Measurements from ENCODE around the gene AXIN2. TPM values are rescaled to one million over a fixed set of nuclear protein-coding genes. Genes with fewer than 3 reads are reported as not detected.

AXIN2 gene
- total RNA-seq, 4 donors from 2014 or later: 8.2 to 65.1 (median 42.0) TPM

DNA sequence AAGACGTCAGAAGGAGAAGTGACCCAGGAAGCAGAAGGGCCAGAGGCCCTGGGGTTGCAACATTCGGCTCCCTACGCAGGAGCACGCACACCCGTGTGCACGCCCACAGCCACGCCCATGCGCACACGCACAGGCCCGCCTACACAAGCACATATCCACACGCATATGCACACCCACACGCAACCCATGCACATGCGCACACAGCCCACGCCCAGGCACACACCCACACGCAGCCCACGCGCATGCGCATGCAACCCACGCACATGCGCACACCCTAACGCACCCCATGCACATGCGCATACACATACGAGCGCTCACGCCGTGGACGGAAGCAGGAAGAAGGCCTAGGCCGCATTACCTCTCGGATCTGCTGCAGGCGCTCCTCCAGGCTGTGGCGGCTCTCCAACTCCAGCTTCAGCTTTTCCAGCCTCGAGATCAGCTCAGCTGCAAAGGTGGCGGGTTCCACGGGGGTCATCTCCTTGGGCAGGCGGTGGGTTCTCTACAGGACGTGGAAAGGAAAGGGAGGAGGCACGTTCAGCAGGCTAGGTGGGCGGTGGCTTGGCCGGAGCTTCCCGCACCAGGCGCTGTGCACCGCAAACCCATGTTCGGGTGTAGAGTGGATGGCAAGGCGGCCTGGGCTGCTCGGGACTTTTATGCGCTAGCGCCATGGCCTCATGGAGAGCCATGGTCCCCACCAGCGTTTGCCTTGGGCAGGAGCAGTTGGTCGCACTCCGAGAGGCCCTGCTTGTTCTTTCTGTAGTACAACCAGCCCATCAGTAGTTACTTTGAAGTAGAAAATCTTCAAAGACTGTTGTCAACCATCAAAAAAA lies 23.4 kb downstream of the AXIN2 start:
- H3K4me1 ChIP-seq: peaks cover 0 to 6% of the 10 kb centered on the region in 2 donors
- TF ChIP-seq, protein P1, sequence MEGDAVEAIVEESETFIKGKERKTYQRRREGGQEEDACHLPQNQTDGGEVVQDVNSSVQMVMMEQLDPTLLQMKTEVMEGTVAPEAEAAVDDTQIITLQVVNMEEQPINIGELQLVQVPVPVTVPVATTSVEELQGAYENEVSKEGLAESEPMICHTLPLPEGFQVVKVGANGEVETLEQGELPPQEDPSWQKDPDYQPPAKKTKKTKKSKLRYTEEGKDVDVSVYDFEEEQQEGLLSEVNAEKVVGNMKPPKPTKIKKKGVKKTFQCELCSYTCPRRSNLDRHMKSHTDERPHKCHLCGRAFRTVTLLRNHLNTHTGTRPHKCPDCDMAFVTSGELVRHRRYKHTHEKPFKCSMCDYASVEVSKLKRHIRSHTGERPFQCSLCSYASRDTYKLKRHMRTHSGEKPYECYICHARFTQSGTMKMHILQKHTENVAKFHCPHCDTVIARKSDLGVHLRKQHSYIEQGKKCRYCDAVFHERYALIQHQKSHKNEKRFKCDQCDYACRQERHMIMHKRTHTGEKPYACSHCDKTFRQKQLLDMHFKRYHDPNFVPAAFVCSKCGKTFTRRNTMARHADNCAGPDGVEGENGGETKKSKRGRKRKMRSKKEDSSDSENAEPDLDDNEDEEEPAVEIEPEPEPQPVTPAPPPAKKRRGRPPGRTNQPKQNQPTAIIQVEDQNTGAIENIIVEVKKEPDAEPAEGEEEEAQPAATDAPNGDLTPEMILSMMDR (IDR thresholded peaks at IDR 0.05): no peak
- TF ChIP-seq POLR2A (IDR thresholded peaks at IDR 0.05): no peak
- peak overlapping the region in 1 of 2 donors; percentile 16 for H3K27ac ChIP-seq
- intact Hi-C loops (cut with DNase I; ENCODE audit: low total_unique reads): no loop called here
- DNase-seq: no peak
- H3K36me3 ChIP-seq: no peaks in the 10 kb centered on the region
- H3K9me3 ChIP-seq: no peaks in the 10 kb centered on the region
- no peak overlapping the region for H3K4me3 ChIP-seq
- no peaks in the 10 kb centered on the region for H3K27me3 ChIP-seq

DNA sequence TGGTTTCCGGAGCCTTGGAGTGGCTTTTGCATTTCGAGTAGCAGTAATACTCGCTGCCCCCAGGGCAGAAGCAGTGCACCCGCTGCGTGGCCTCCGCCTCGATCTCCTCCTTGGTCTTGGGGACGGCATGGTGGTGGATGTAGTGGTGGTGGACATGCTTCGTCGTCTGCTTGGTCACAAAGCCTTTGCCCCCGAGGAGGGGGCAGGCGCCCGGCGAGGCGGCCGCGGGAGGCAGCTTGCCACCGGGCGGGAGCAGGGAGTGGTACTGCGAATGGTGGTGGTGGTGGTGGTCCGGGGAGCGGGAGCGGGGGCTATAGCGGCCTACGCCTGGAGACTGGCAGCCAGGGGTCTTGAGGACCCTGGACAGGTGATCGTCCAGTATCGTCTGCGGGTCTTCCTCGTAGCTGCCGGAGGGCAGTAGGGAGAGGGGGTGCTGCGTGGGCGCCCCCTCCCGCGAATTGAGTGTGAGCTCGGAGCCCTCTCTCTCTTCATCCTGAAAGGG lies 24.1 kb downstream of the AXIN2 start:
- peaks cover 0 to 12% of the 10 kb centered on the region in 2 donors for H3K4me1 ChIP-seq
- H3K27ac ChIP-seq: no peak overlapping the region
- no peaks in the 10 kb centered on the region for H3K27me3 ChIP-seq
- H3K9me3 ChIP-seq: no peaks in the 10 kb centered on the region
- H3K4me3 ChIP-seq: no peak overlapping the region
- intact Hi-C loops (cut with DNase I; ENCODE audit: low total_unique reads): no loop called here
- no peak for DNase-seq
- TF ChIP-seq, protein P1 (IDR thresholded peaks at IDR 0.05): no peak
- TF ChIP-seq POLR2A (IDR thresholded peaks at IDR 0.05): no peak
- H3K36me3 ChIP-seq: no peaks in the 10 kb centered on the region

DNA sequence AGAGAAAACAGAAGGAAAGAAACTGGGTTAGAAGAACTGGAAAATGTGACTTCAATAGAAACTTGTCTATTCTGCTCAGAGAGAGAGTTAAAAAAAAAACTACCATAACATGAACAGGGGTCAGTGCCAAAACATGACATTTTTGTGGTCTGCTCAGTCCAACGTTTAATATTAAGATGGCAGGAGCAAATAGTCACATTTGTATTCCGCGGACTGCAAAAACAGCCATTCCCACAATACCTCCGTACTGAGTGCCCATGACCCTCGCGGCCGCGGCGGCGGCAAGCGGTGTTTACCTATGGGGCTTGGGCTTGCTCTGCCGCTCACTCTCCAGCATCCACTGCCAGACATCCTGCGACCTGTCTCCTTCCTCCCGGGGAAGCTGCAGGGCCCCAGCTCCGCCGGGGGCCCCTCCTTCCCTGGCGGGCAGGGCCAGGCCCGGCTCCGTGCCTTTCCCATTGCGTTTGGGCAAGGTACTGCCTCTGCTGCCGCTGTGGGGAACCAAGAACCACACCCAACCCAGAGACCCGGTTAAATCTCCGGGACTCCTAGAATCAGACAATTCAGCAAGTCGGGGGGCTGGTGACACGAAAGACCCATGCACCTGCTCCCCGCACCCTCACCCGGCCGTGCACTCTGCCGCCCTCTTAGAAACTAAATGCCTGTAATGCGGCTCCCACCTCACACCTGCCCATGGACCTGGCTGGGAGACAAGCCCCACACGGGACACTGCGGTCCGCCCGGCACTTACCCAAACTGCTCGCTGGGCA lies 24.7 kb downstream of the AXIN2 start:
- peaks cover 0 to 13% of the 10 kb centered on the region in 2 donors for H3K4me1 ChIP-seq
- intact Hi-C loops (cut with DNase I; ENCODE audit: low total_unique reads): no loop called here
- H3K27ac ChIP-seq: peak overlapping the region in 1 of 2 donors; percentile 36
- no peak for DNase-seq
- H3K36me3 ChIP-seq: no peaks in the 10 kb centered on the region
- H3K27me3 ChIP-seq: no peaks in the 10 kb centered on the region
- TF ChIP-seq POLR2A (IDR thresholded peaks at IDR 0.05): no peak
- TF ChIP-seq, protein P1 (IDR thresholded peaks at IDR 0.05): no peak
- H3K9me3 ChIP-seq: no peaks in the 10 kb centered on the region
- no peak overlapping the region for H3K4me3 ChIP-seq

DNA sequence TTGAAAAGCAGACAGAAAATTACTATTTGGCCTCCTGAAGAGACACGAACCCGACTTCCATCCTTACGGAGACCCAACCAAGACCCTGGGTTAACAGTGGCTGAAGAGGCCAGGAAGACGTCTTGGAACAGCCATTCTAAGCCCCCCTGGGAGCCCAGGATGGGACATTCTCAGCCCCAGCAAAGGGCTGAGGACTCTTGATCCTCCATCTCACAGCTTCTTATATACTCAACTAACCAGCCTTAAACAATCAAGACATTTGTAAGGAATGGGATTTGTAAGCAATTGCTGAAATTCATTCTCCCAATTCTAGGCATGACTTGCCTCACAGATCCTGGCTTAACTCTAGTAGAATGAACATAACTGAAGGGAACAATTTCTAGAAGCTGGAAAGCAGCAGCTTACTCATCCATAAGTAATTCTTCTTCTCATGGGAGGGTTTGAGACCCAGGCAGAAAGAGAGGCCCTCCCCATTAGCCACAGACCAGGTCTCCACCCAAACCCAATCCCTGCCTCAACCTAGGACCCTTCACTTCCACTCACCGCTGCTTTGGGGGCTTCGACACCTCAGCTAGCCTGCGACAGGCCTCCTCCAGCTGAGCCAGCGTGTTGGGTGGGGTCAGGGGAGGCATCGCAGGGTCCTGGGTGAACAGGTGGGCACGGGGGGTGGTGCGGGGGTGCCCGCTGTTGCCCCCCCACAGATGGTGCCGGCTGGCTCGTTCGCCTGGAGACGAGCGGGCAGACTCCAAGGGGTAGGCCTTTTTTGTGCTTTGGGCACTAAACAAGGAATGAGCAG lies 25.5 kb downstream of the AXIN2 start:
- TF ChIP-seq, protein P1 (IDR thresholded peaks at IDR 0.05): no peak
- Histone ChIP-seq H3K9me3 (no peaks in the 10 kb centered on the region), H3K4me3 (no peak overlapping the region), H3K4me1 (peaks cover 0 to 17% of the 10 kb centered on the region in 2 donors), H3K27me3 (no peaks in the 10 kb centered on the region), H3K36me3 (no peaks in the 10 kb centered on the region), H3K27ac (peak overlapping the region in 1 of 2 donors; percentile 36)
- intact Hi-C loops (cut with DNase I; ENCODE audit: low total_unique reads): no loop called here
- DNase-seq: no peak
